Smooth muscle cell (in vitro differentiated cells): ENCODE measurements around the gene RCAN3. TPM values are rescaled to one million over a fixed set of nuclear protein-coding genes. Genes with fewer than 3 reads are reported as not detected.

Source experiments
- DNase-seq: peaks from one replicate; lab custom pipeline; 2025; ENCODE audit not compliant: unreplicated experiment; lab: John Stamatoyannopoulos, UW
- H2AFZ ChIP-seq: fragments of 200-600 bp; sonication (generic); 2 replicates; pipeline ENCODE4 v1.6.0; 2016; ENCODE audit warnings: antibody characterized with exemption, low read depth, mild to moderate bottlenecking
- H3F3A ChIP-seq: fragments of 200-600 bp; sonication (generic); 2 replicates; pipeline ENCODE4 v1.6.0; 2017; ENCODE audit warnings: antibody characterized with exemption, low read depth
- H3K27ac ChIP-seq: fragments of 200-600 bp; sonication (generic); 2 replicates; pipeline ENCODE4 v1.5.1; 2016; ENCODE audit warnings: low read depth, mild to moderate bottlenecking
- H3K27me3 ChIP-seq: fragments of 200-600 bp; sonication (generic); 2 replicates; pipeline ENCODE4 v1.6.1; 2016; ENCODE audit warnings: low read depth, mild to moderate bottlenecking
- H3K36me3 ChIP-seq: fragments of 200-600 bp; sonication (generic); 2 replicates; pipeline ENCODE4 v1.5.1; 2016; ENCODE audit warnings: low read depth
- H3K4me1 ChIP-seq: fragments of 200-600 bp; sonication (generic); 2 replicates; pipeline ENCODE4 v1.5.1; 2016; ENCODE audit warnings: low read depth
- H3K4me2 ChIP-seq: fragments of 200-600 bp; sonication (generic); 2 replicates; pipeline ENCODE4 v1.6.0; 2016; ENCODE audit warnings: mild to moderate bottlenecking
- H3K4me3 ChIP-seq: fragments of 200-600 bp; sonication (generic); 2 replicates; pipeline ENCODE4 v1.5.1; 2016; ENCODE audit warnings: mild to moderate bottlenecking
- H3K79me2 ChIP-seq: fragments of 200-600 bp; sonication (generic); 2 replicates; pipeline ENCODE4 v1.6.0; 2016; ENCODE audit warnings: low read depth, mild to moderate bottlenecking
- H3K9ac ChIP-seq: fragments of 200-600 bp; sonication (generic); 2 replicates; pipeline ENCODE4 v1.6.0; 2016; ENCODE audit warnings: low read depth
- H3K9me3 ChIP-seq: fragments of 200-600 bp; sonication (generic); replicated peaks from 2 replicates; pipeline ENCODE4 v1.5.1; 2016; ENCODE audit warnings: low read depth
- H4K20me1 ChIP-seq: fragments of 200-600 bp; sonication (generic); 2 replicates; pipeline ENCODE4 v1.6.0; 2016; ENCODE audit warnings: low read depth
- CTCF ChIP-seq: fragments of 200-600 bp; sonication (generic); IDR thresholded peaks from 2 replicates; pipeline ENCODE4 v1.5.1; 2017; ENCODE audit warnings: borderline replicate concordance, mild to moderate bottlenecking, antibody characterized with exemption; ENCODE audit not compliant: insufficient read depth, poor library complexity, severe bottlenecking
- WGBS: methylation state at CpG from one replicate; pipeline ENCODE4 v1.1.7; 2016; ENCODE audit warnings: low lambda C conversion rate; 5-methylcytosine and 5-hydroxymethylcytosine counted together
- polyA plus RNA-seq: library from polyadenylated mRNA; unstranded; fragments of >200 nt; fragmentation: Nextera tagmentation; extraction: Ambion mirVana; gene quantifications from 2 replicates; pipeline ENCODE4 v1.2.1, GENCODE V29; 2016
- total RNA-seq: library from RNA; depleted of rRNA; stranded (reverse); fragments of >200 nt; gene quantifications from 2 replicates; pipeline ENCODE4 v1.2.3, GENCODE V29; 2014

RCAN3 gene
- total and polyA plus RNA-seq, 2 experiments from 2014 or later, result 4.5 to 20.0 TPM

- no peak overlapping the region for H3K4me2 ChIP-seq
- no peaks in the 10 kb centered on the region for H3K4me1 ChIP-seq
- WGBS, result 100% methylated on average over 4 of the region's 4 CpGs
- no peaks in the 10 kb centered on the region for H4K20me1 ChIP-seq
- H3K36me3 ChIP-seq, result no peaks in the 10 kb centered on the region
- H3F3A ChIP-seq, result peaks cover 3% of the 10 kb centered on the region
- no peak overlapping the region for H2AFZ ChIP-seq
- H3K9me3 ChIP-seq, result no peaks in the 10 kb centered on the region
- H3K9ac ChIP-seq, result no peak overlapping the region
- no peak overlapping the region for H3K27ac ChIP-seq
- peaks cover 25% of the 10 kb centered on the region for H3K27me3 ChIP-seq
- TF ChIP-seq CTCF, result no peak
- no peaks in the 10 kb centered on the region for H3K79me2 ChIP-seq
- H3K4me3 ChIP-seq, result no peak overlapping the region
- DNase-seq, result no peak
Measured at GRCh38 chr1:24554714-24555113, 52.1 kb downstream of the RCAN3 start.

GRCh38 chr1:24555591-24556413 is 53.2 kb downstream of the RCAN3 start, which contains the start of gene NCMAP:
TSS of gene NCMAP (plus strand) at chr1:24556087. CDS start at chr1:24595431, 39,344 bp downstream.
- DNase-seq, result no peak
- peaks cover 25% of the 10 kb centered on the region for H3K27me3 ChIP-seq

GRCh38 chr1:24556414-24556795 is 53.8 kb downstream of the RCAN3 start:
- Histone ChIP-seq H3K4me2 (peak overlapping the region; percentile 78), H3K9me3 (no peaks in the 10 kb centered on the region), H3K27me3 (peaks cover 25% of the 10 kb centered on the region), H3K27ac (no peak overlapping the region), H3K79me2 (no peaks in the 10 kb centered on the region), H3K9ac (no peak overlapping the region), H3K36me3 (no peaks in the 10 kb centered on the region), H4K20me1 (no peaks in the 10 kb centered on the region), H3K4me1 (no peaks in the 10 kb centered on the region), H3F3A (peaks cover 3% of the 10 kb centered on the region), H3K4me3 (peak overlapping the region; percentile 39), H2AFZ (no peak overlapping the region)
- DNase-seq, result no peak
- TF ChIP-seq CTCF, result no peak
- WGBS, result 59% methylated on average over 18 of the region's 19 CpGs

More at GRCh38 chr1:24555591-24556413, 53.2 kb downstream of the RCAN3 start, which contains the start of gene NCMAP:
- TF ChIP-seq CTCF, result no peak
- H3K79me2 ChIP-seq, result no peaks in the 10 kb centered on the region
- H3K4me1 ChIP-seq, result no peaks in the 10 kb centered on the region
- H2AFZ ChIP-seq, result no peak within 1 kb of the TSS
- no peak within 1 kb of the TSS for H3K9ac ChIP-seq
- peak within 1 kb of the TSS; percentile 39 for H3K4me3 ChIP-seq
- no peak within 1 kb of the TSS for H3K27ac ChIP-seq
- WGBS, result 5% methylated on average over 24 of the region's 61 CpGs
- no peaks in the 10 kb centered on the region for H3K9me3 ChIP-seq
- H3K36me3 ChIP-seq, result no peaks in the 10 kb centered on the region
- peaks cover 3% of the 10 kb centered on the region for H3F3A ChIP-seq
- no peaks in the 10 kb centered on the region for H4K20me1 ChIP-seq
- H3K4me2 ChIP-seq, result peak within 1 kb of the TSS; percentile 78
